Kidney epithelial cell (primary cell): ENCODE data around the gene PTGIS. TPM values are rescaled to one million over a fixed set of nuclear protein-coding genes. Genes with fewer than 3 reads are reported as not detected.

Experiments
- DNase-seq: peaks from one replicate; pipeline ENCODE4 v3.0.0-alpha.2; 2010; ENCODE audit warnings: low read depth
- H3K27me3 ChIP-seq: 2 replicates; pipeline ENCODE4 v1.6.0; 2011; ENCODE audit warnings: low read length; ENCODE audit not compliant: control insufficient read depth, insufficient read depth
- H3K36me3 ChIP-seq: 2 replicates; pipeline ENCODE4 v1.5.1; 2011; ENCODE audit warnings: low read length; ENCODE audit not compliant: control insufficient read depth, insufficient read depth
- H3K4me3 ChIP-seq: 2 replicates; pipeline ENCODE4 v1.5.1; 2011; ENCODE audit warnings: low read depth, mild to moderate bottlenecking, control low read depth, low read length
- total RNA-seq: library from RNA; depleted of rRNA; stranded (reverse); fragments of >200 nt; gene quantifications from 2 replicates; pipeline ENCODE4 v1.2.3, GENCODE V29; 2015
- TF ChIP-seq, protein P1 (sequence below): IDR thresholded peaks from 2 replicates; pipeline ENCODE4 v1.5.1; 2011; ENCODE audit warnings: mild to moderate bottlenecking, moderate library complexity, low read length, control low read depth, inconsistent platforms; ENCODE audit not compliant: insufficient read depth, poor library complexity, severe bottlenecking

PTGIS gene
- total RNA-seq, 1 donor from 2014 or later, result 0.88 TPM

DNA sequence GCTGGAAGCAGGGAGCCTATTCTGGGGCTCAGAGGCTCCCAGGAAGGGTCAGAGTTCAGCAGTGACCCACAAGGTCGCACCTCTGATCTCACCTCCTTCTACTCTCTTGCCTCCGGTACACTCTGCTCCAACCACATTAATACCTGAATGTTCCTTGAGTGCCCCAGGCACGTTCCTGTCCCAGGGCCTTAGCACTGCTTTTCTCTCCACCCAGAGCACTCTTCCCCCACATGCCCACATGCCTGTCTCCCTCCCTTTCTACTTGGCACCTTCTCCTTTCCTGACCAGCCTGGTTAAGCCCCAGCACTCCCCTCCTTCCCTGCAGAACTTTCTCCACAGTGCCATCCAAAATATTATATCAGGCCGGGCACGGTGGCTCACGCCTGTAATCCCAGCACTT is 98.9 kb downstream of the PTGIS start:
- no peak for DNase-seq
- Histone ChIP-seq H3K36me3 (no peaks in the 10 kb centered on the region), H3K4me3 (no peak overlapping the region), H3K27me3 (peaks cover 10% of the 10 kb centered on the region)
- TF ChIP-seq, protein P1, sequence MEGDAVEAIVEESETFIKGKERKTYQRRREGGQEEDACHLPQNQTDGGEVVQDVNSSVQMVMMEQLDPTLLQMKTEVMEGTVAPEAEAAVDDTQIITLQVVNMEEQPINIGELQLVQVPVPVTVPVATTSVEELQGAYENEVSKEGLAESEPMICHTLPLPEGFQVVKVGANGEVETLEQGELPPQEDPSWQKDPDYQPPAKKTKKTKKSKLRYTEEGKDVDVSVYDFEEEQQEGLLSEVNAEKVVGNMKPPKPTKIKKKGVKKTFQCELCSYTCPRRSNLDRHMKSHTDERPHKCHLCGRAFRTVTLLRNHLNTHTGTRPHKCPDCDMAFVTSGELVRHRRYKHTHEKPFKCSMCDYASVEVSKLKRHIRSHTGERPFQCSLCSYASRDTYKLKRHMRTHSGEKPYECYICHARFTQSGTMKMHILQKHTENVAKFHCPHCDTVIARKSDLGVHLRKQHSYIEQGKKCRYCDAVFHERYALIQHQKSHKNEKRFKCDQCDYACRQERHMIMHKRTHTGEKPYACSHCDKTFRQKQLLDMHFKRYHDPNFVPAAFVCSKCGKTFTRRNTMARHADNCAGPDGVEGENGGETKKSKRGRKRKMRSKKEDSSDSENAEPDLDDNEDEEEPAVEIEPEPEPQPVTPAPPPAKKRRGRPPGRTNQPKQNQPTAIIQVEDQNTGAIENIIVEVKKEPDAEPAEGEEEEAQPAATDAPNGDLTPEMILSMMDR, result no peak

DNA sequence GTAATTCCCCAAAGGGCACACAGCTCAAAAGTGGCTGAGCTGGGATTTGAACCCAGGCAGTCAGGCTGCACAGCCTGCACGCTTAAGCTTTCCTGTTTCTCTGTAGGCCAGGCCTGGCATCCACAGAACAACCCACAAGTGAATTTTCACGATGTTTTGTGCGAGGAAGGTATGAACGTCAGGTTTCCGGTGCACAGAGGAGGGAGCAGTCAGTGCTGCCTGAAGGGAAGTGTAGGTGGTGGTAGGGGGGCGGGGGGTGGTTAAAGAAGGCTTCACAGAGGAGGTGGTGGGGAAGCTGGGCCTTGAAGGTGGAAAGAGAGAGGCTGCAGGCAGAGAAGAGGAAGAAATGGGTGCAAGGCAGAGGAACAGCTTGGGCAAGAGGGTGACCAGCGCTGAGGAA is 99.5 kb downstream of the PTGIS start:
- DNase-seq, result no peak
- TF ChIP-seq, protein P1, result no peak
- Histone ChIP-seq H3K36me3 (no peaks in the 10 kb centered on the region), H3K4me3 (no peak overlapping the region), H3K27me3 (peaks cover 8% of the 10 kb centered on the region)

DNA sequence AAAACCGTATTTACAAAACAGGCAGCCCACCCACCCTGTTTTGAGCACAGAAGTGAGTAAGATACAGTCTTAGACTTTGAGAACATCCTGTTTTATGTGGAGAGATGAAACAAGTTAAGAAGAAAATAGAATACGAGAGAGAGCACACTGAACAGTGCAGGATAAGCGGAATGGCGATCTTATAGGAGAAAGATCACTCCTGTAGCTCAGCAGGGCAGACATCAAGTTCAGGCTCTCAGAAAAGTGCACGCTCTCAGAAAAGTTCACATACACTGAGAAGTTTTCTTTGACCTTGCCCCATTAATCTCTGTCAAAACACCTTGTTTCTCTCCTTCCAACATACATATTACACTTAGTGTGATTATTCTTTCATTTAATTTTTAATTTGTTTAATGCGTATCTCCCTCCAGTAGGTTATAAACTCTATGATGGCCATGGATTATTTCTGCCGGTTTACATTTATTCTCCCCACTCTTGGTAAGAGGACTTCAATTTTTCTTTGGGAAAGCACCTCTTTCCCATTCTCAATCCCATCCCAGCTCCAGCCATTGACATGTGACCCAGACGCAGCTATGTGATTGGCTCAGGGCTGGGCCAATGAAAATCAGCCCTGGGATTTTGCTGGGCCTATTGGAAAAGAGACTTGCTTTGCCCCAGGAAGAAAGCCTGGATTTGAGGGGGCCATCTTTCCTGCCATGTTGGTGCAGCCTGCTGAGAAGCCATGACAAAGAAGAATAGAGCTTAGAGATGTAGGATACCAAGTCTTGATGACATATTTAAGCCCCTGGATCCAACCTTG is 101.6 kb downstream of the PTGIS start:
- Histone ChIP-seq H3K36me3 (no peaks in the 10 kb centered on the region), H3K27me3 (peaks cover 3% of the 10 kb centered on the region), H3K4me3 (no peak overlapping the region)
- TF ChIP-seq, protein P1, result no peak
- no peak for DNase-seq

DNA sequence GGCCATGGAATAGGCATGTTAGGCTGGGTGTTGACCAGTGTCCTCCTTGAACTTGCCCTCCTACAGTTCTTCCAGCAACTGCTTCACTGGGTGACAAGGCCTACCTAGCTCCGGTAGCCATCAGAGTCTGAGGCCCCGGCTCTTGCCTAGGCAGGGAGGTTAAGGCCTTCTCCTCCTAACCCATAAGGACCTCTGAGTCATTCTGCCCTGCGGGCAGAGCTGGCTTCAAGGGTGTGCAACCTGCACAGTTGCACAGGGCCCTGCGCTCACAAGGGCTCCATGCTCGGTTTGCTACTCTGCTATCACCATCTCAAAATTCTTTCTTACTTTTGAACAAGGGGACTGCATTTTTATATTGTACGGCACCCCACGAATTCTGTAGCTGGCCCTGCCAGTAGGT is 103.4 kb downstream of the PTGIS start:
- no peaks in the 10 kb centered on the region for H3K27me3 ChIP-seq
- no peak for DNase-seq
- no peaks in the 10 kb centered on the region for H3K36me3 ChIP-seq
- TF ChIP-seq, protein P1, result no peak
- H3K4me3 ChIP-seq, result no peak overlapping the region

DNA sequence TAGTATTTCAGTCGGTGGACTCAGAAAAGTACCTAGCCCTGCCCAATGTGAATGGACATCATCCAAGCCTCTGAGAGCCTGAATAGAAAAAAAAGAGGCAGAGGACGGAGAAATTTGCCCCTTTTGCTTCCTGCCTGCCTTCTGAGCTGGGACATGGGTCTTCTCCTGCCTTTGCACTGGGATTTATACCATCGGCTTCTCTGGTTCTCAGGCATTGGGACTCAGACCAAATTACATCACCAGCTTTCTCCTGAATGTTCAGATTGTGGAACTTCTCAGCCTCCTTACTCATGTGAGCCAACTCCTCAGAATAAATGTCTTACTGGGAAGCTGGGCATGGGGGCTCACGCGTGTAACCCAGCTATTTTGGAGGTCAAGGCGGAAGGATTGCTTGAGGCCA is 105.3 kb downstream of the PTGIS start:
- Histone ChIP-seq H3K4me3 (no peak overlapping the region), H3K36me3 (no peaks in the 10 kb centered on the region), H3K27me3 (no peaks in the 10 kb centered on the region)
- TF ChIP-seq, protein P1, result no peak
- DNase-seq, result no peak
